A673 (cell line): ENCODE measurements around the gene NKD1.
A peak's percentile ranks its signal among the peaks of the same experiment; 100 is the strongest.

ENCODE experiments used
- CTCF ChIP-seq: fragments of 300-800, 200-600 bp; sonication (generic); conservative IDR thresholded peaks from 2 replicates; pipeline ENCODE4 v1.5.1; 2017; ENCODE audit warnings: low read depth, mild to moderate bottlenecking, antibody characterized with exemption, low read length, moderate library complexity, mixed read lengths
- EZH2 ChIP-seq: fragments of 200-600 bp; sonication (generic); IDR thresholded peaks from 2 replicates; pipeline ENCODE4 v1.6.1; 2017; ENCODE audit warnings: borderline replicate concordance, low read depth, mild to moderate bottlenecking, mixed read lengths, antibody characterized with exemption, low read length; ENCODE audit not compliant: poor library complexity, severe bottlenecking

GRCh38 chr16:50644729-50645128 lies 96.5 kb downstream of the NKD1 start:
- no peak for TF ChIP-seq EZH2
- 0 out of 2 replicates have a peak, but pooled peaks have one; percentile 34 for TF ChIP-seq CTCF
